ENCODE data around the gene SLC19A1. TPM values are rescaled to one million over a fixed set of nuclear protein-coding genes. Genes with fewer than 3 reads are reported as not detected.

Gene SLC19A1
- total RNA-seq, 4 donors from 2014 or later = 3.6 to 7.3 (median 5.0) TPM

- intact Hi-C loops (cut with DNase I; ENCODE audit: low total_unique reads) = no loop called here
- H3K4me3 ChIP-seq (ENCODE audit: low read depth, poor library complexity, severe bottlenecking) = no peak overlapping the region
- WGBS, 2 donors = 81 to 88% methylated on average over 10 to 25 of the region's 25 CpGs
- no peak for DNase-seq (ENCODE audit: low spot score in 2 of 2)
- TF ChIP-seq POLR2A (IDR thresholded peaks at IDR 0.05) = no peak
- no peak for TF ChIP-seq CTCF (IDR thresholded peaks at IDR 0.05)
Measured at GRCh38 chr21:45457161-45457831, 84.9 kb downstream of the SLC19A1 start.

- 79 to 86% methylated on average over 23 to 36 of the region's 38 CpGs for WGBS, 2 donors
- no peak for DNase-seq (ENCODE audit: low spot score in 2 of 2)
- TF ChIP-seq POLR2A (IDR thresholded peaks at IDR 0.05) (no peak), CTCF (IDR thresholded peaks at IDR 0.05) (no peak)
- intact Hi-C loops (cut with DNase I; ENCODE audit: low total_unique reads) = no loop called here
- H3K4me3 ChIP-seq (ENCODE audit: low read depth, poor library complexity, severe bottlenecking) = no peak overlapping the region
Measured at GRCh38 chr21:45456584-45457160, 85.6 kb downstream of the SLC19A1 start.

- no peak for TF ChIP-seq POLR2A (IDR thresholded peaks at IDR 0.05)
- 63 to 66% methylated on average over 32 to 45 of the region's 47 CpGs for WGBS, 2 donors
- DNase-seq (ENCODE audit: low spot score in 2 of 2) = no peak
- no peak overlapping the region for H3K4me3 ChIP-seq (ENCODE audit: low read depth, poor library complexity, severe bottlenecking)
- intact Hi-C loops (cut with DNase I; ENCODE audit: low total_unique reads) = no loop called here
Measured at GRCh38 chr21:45455674-45456583, 86.3 kb downstream of the SLC19A1 start.

GRCh38 chr21:45454926-45455673, 87.1 kb downstream of the SLC19A1 start:
- TF ChIP-seq POLR2A (IDR thresholded peaks at IDR 0.05) = no peak
- TF ChIP-seq CTCF (IDR thresholded peaks at IDR 0.05) = no peak
- 17 to 18% methylated on average over 15 to 20 of the region's 23 CpGs for WGBS, 2 donors
- intact Hi-C loops (cut with DNase I; ENCODE audit: low total_unique reads) = no loop called here
- DNase-seq (ENCODE audit: low spot score in 2 of 2) = no peak
- no peak overlapping the region for H3K4me3 ChIP-seq (ENCODE audit: low read depth, poor library complexity, severe bottlenecking)

GRCh38 chr21:45454060-45454925, 87.9 kb downstream of the SLC19A1 start:
- intact Hi-C loops (cut with DNase I; ENCODE audit: low total_unique reads) = no loop called here
- TF ChIP-seq POLR2A (IDR thresholded peaks at IDR 0.05) = no peak
- TF ChIP-seq CTCF (IDR thresholded peaks at IDR 0.05) = no peak
- WGBS, 2 donors = 29 to 31% methylated on average over 16 to 24 of the region's 24 CpGs
- DNase-seq (ENCODE audit: low spot score in 2 of 2) = no peak
- H3K4me3 ChIP-seq (ENCODE audit: low read depth, poor library complexity, severe bottlenecking) = no peak overlapping the region
